BJ (cell line): Measurements from ENCODE around the gene MYO1D. TPM values are rescaled to one million over a fixed set of nuclear protein-coding genes. Genes with fewer than 3 reads are reported as not detected.

Experiments used
- CTCF ChIA-PET: fragments of 350-600 bp; formaldehyde crosslinking; extraction: SDS; loops from one replicate; lab custom pipeline; 2021; ENCODE audit warnings: antibody characterized with exemption, inconsistent platforms; lab: Yijun Ruan, JAX
- POLR2A ChIA-PET: fragments of 300-600 bp; sonication (Branson Sonifier 250); formaldehyde crosslinking; extraction: SDS; loops from one replicate; lab custom pipeline; 2021; ENCODE audit warnings: antibody characterized with exemption; lab: Charles Lee
- DNase-seq: peaks from one replicate; pipeline ENCODE4 v3.0.0-alpha.2; 2011; ENCODE audit warnings: low read depth
- H3K27me3 ChIP-seq: 2 replicates; pipeline ENCODE4 v1.6.0; 2011; ENCODE audit warnings: low read length; ENCODE audit not compliant: control insufficient read depth, insufficient read depth
- H3K36me3 ChIP-seq: 2 replicates; pipeline ENCODE4 v1.5.1; 2011; ENCODE audit warnings: low read length; ENCODE audit not compliant: control insufficient read depth, insufficient read depth
- H3K4me3 ChIP-seq: 2 replicates; pipeline ENCODE4 v1.5.1; 2011; ENCODE audit warnings: low read depth, mild to moderate bottlenecking, control low read depth, low read length
- polyA plus RNA-seq: library from polyadenylated mRNA; depleted of rRNA; stranded (reverse); fragments of >200 nt; gene quantifications from 2 replicates; pipeline ENCODE4 v1.2.3, GENCODE V29; 2011
- TF ChIP-seq, protein P1 (sequence below): IDR thresholded peaks from 2 replicates; pipeline ENCODE4 v1.5.1; 2011; ENCODE audit warnings: low read depth, mild to moderate bottlenecking, control low read depth, inconsistent platforms, low read length, moderate library complexity; ENCODE audit not compliant: insufficient read depth

Gene MYO1D
- polyA plus RNA-seq, 1 experiment = 23.6 TPM

DNA sequence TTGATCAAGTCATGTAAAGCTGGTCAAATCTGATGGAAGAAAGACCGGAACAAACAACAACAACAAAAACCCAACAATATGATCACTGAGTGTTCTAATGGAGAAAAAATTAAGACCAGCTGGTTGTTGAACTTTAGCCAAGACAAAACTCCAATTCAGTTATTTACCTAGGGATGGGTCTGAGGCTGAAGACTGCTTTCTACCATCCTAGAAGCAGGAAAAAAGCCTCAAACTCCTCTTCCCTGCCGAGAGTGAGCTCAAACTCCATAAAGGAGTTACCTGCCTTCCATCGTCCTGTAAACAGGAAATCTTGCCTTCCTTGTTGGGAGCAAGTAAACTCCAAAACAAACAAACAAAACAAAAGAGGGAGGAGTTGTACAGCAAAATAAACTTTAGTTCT is 28.0 kb upstream of the MYO1D start:
- POLR2A ChIA-PET = no interaction called here
- no peaks in the 10 kb centered on the region for H3K36me3 ChIP-seq
- no peaks in the 10 kb centered on the region for H3K27me3 ChIP-seq
- TF ChIP-seq, protein P1, sequence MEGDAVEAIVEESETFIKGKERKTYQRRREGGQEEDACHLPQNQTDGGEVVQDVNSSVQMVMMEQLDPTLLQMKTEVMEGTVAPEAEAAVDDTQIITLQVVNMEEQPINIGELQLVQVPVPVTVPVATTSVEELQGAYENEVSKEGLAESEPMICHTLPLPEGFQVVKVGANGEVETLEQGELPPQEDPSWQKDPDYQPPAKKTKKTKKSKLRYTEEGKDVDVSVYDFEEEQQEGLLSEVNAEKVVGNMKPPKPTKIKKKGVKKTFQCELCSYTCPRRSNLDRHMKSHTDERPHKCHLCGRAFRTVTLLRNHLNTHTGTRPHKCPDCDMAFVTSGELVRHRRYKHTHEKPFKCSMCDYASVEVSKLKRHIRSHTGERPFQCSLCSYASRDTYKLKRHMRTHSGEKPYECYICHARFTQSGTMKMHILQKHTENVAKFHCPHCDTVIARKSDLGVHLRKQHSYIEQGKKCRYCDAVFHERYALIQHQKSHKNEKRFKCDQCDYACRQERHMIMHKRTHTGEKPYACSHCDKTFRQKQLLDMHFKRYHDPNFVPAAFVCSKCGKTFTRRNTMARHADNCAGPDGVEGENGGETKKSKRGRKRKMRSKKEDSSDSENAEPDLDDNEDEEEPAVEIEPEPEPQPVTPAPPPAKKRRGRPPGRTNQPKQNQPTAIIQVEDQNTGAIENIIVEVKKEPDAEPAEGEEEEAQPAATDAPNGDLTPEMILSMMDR = no peak
- CTCF ChIA-PET = interaction anchor here (1.0 to 1.4 kb wide), 2 partner anchors 19 to 27 kb away, joined by 3 to 6 read pairs; no protein-coding TSS in a partner anchor
- DNase-seq = no peak
- no peak overlapping the region for H3K4me3 ChIP-seq

DNA sequence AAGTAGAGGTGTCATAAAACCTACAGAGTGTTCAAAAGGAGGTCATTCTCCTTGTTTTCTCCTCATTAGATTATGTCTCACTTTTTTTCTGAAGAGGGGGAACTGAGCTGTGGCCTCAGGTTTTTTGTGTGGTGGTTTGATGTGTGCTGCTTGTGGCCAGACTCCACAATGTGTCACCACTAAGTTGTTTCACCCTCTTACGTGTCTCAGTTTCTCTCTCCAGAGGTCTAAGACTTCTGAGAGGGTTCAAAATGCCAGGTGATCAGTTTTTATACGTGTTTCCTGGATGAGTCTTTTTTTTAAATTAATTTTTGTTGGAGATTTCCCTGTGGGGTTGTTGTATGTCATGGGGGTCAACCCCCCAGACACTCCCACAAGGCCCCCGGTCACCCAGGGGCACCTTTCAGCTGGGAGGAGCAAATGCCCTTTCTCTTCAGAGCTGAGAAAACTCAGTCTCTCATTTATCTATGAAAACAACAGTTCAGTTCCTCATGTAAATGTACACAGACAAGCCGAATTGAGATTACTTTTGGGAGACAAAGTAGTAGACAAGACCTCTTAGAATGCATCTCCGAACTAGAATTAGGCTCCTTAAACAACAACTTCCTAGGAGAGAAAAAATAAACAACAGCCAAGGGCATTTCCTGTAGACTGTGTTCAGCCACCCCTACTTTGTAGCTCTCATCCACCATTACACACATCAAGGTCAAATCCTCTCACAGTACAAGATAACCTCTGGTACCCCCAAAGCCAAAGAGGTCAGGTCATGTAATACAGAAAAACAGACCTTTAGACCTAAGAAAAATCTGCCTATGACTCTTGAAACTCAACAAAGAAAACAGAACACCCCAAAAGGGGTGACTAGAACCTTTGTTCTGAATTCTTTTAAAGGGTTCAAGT is 27.1 kb upstream of the MYO1D start:
- ChIA-PET CTCF (no interaction called here), POLR2A (no interaction called here)
- Histone ChIP-seq H3K27me3 (no peaks in the 10 kb centered on the region), H3K4me3 (no peak overlapping the region), H3K36me3 (no peaks in the 10 kb centered on the region)
- TF ChIP-seq, protein P1 = no peak
- no peak for DNase-seq

- Histone ChIP-seq H3K36me3 (no peaks in the 10 kb centered on the region), H3K27me3 (no peaks in the 10 kb centered on the region), H3K4me3 (no peak overlapping the region)
- ChIA-PET CTCF (no interaction called here), POLR2A (no interaction called here)
- TF ChIP-seq, protein P1 = no peak
- no peak for DNase-seq
These were observed 24.8 kb upstream of the MYO1D start for GRCh38 chr17:32901743-32902142.

- POLR2A ChIA-PET = no interaction called here
- Histone ChIP-seq H3K27me3 (no peaks in the 10 kb centered on the region), H3K36me3 (no peaks in the 10 kb centered on the region), H3K4me3 (no peak overlapping the region)
- CTCF ChIA-PET = interaction anchor here (0.8 to 1.1 kb wide), 2 partner anchors 10 to 15 kb away, joined by 3 read pairs; no protein-coding TSS in a partner anchor
- DNase-seq = no peak
- TF ChIP-seq, protein P1 = no peak
These were observed 22.5 kb upstream of the MYO1D start for GRCh38 chr17:32899236-32900013.
